Parathyroid adenoma (tissue), 2 donors: ENCODE results near the gene LETM1.
"Not testable (repeated sequence)": the region's sequence is repeated elsewhere in the genome, so short reads cannot be mapped to it uniquely, and the experiment has no call there.

Experiments
- H2AFZ ChIP-seq: fragments of 300-600 bp; sonication (generic); one replicate; pipeline ENCODE4 v1.7.0; 2017; ENCODE audit warnings: antibody characterized with exemption, mild to moderate bottlenecking
- H3K27ac ChIP-seq: fragments of 300-600 bp; sonication (generic); one replicate; pipeline ENCODE4 v1.7.0; 2017
- H3K27me3 ChIP-seq: fragments of 300-600 bp; sonication (generic); one replicate; pipeline ENCODE4 v1.7.0; 2017; ENCODE audit warnings: low read length; ENCODE audit not compliant: control insufficient read depth, insufficient read depth
- H3K36me3 ChIP-seq: fragments of 300-600 bp; sonication (generic); one replicate; pipeline ENCODE4 v1.7.0; 2017; ENCODE audit warnings: low read length; ENCODE audit not compliant: control insufficient read depth, insufficient read depth
- H3K4me1 ChIP-seq: fragments of 300-600 bp; sonication (generic); one replicate; pipeline ENCODE4 v1.7.0; 2017; ENCODE audit warnings: control low read depth
- H3K4me2 ChIP-seq: fragments of 300-600 bp; sonication (generic); one replicate; pipeline ENCODE4 v1.7.0; 2017; ENCODE audit warnings: low read length
- H3K4me3 ChIP-seq: fragments of 300-600 bp; sonication (generic); one replicate; pipeline ENCODE4 v1.7.0; 2017; ENCODE audit warnings: low read depth, low read length
- H3K79me2 ChIP-seq: fragments of 300-600 bp; sonication (generic); one replicate; pipeline ENCODE4 v1.7.0; 2017; ENCODE audit warnings: control low read depth
- H3K9ac ChIP-seq: fragments of 300-600 bp; sonication (generic); one replicate; pipeline ENCODE4 v1.7.0; 2017; ENCODE audit warnings: mild to moderate bottlenecking
- H3K9me3 ChIP-seq: fragments of 300-600 bp; sonication (generic); one replicate; pipeline ENCODE4 v1.7.0; 2017; ENCODE audit warnings: low read length; ENCODE audit not compliant: control insufficient read depth
- CTCF ChIP-seq: fragments of 300-600 bp; sonication (generic); IDR thresholded peaks from one replicate; pipeline ENCODE4 v1.7.0; 2017; ENCODE audit warnings: antibody characterized with exemption, mild to moderate bottlenecking
- donor health status: primary hyperparathyroidism.

The LETM1 gene

GRCh38 chr4:1839282-1839681, 16.7 kb downstream of the LETM1 start:
- Histone ChIP-seq H3K9me3 (no peaks in the 10 kb centered on the region), H3K4me3 (no peak overlapping the region), H3K4me1 (peaks cover 4% of the 10 kb centered on the region), H3K36me3 (no peaks in the 10 kb centered on the region), H3K79me2 (peaks cover 11% of the 10 kb centered on the region), H3K27me3 (no peaks in the 10 kb centered on the region), H3K27ac (no peak overlapping the region), H3K9ac (no peak overlapping the region), H2AFZ (no peak overlapping the region), H3K4me2 (no peak overlapping the region)
- no peak for TF ChIP-seq CTCF

GRCh38 chr4:1837069-1837468, 18.9 kb downstream of the LETM1 start:
- no peak overlapping the region for H3K9ac ChIP-seq
- H3K4me1 ChIP-seq = no peaks in the 10 kb centered on the region
- H3K4me2 ChIP-seq = no peak overlapping the region
- H3K4me3 ChIP-seq = no peak overlapping the region
- H3K9me3 ChIP-seq = no peaks in the 10 kb centered on the region
- no peak for TF ChIP-seq CTCF
- H3K36me3 ChIP-seq = no peaks in the 10 kb centered on the region
- no peak overlapping the region for H2AFZ ChIP-seq
- H3K27me3 ChIP-seq = no peaks in the 10 kb centered on the region
- H3K79me2 ChIP-seq = peaks cover 2% of the 10 kb centered on the region
- no peak overlapping the region for H3K27ac ChIP-seq

GRCh38 chr4:1836650-1837049, 19.3 kb downstream of the LETM1 start:
- Histone ChIP-seq H2AFZ (no peak overlapping the region), H3K4me1 (no peaks in the 10 kb centered on the region), H3K36me3 (no peaks in the 10 kb centered on the region), H3K27ac (no peak overlapping the region), H3K9me3 (no peaks in the 10 kb centered on the region), H3K79me2 (peaks cover 2% of the 10 kb centered on the region), H3K9ac (no peak overlapping the region), H3K27me3 (no peaks in the 10 kb centered on the region), H3K4me3 (no peak overlapping the region), H3K4me2 (no peak overlapping the region)
- no peak for TF ChIP-seq CTCF

GRCh38 chr4:1835836-1836235, 20.1 kb downstream of the LETM1 start:
- not testable (repeated sequence) for H3K4me2 ChIP-seq, H3K79me2 ChIP-seq, H3K9ac ChIP-seq, H3K27me3 ChIP-seq, H3K36me3 ChIP-seq, H3K9me3 ChIP-seq, H2AFZ ChIP-seq, H3K4me1 ChIP-seq, H3K27ac ChIP-seq, H3K4me3 ChIP-seq

- H2AFZ ChIP-seq = no peak overlapping the region
- H3K36me3 ChIP-seq = no peaks in the 10 kb centered on the region
- H3K4me1 ChIP-seq = no peaks in the 10 kb centered on the region
- H3K9me3 ChIP-seq = no peaks in the 10 kb centered on the region
- TF ChIP-seq CTCF = no peak
- H3K4me3 ChIP-seq = no peak overlapping the region
- no peak overlapping the region for H3K9ac ChIP-seq
- H3K4me2 ChIP-seq = no peak overlapping the region
- no peaks in the 10 kb centered on the region for H3K27me3 ChIP-seq
- no peaks in the 10 kb centered on the region for H3K79me2 ChIP-seq
- no peak overlapping the region for H3K27ac ChIP-seq
Observed at GRCh38 chr4:1834047-1834775, 21.7 kb downstream of the LETM1 start.
